NCI-H446 (cell line): Measurements from ENCODE around the gene GTF2I.
"Not testable (repeated sequence)": the region's sequence is repeated elsewhere in the genome, so short reads cannot be mapped to it uniquely, and the experiment has no call there.

Experiments used
- DNase-seq, 2 experiments: peaks; one replicate each; lab custom pipeline; 2025; lab: John Stamatoyannopoulos, UW

The GTF2I gene

GRCh38 chr7:74775111-74775510 is 117.6 kb downstream of the GTF2I start:
- DNase-seq = not testable (repeated sequence)

DNA sequence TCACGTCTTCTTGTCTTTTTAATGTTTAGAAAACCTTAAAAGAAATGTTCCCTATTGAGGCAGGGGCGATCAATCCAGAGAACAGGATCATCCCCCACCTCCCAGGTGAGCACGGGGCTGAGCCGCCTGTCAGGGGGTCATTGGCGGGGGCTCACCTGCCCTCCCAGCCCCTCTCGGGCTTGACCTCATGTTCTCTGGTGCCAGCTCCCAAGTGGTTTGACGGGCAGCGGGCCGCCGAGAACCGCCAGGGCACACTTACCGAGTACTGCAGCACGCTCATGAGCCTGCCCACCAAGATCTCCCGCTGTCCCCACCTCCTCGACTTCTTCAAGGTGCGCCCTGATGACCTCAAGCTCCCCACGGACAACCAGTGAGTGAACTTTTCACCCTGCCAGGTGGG is 121.5 kb downstream of the GTF2I start:
- not testable (repeated sequence) for DNase-seq

GRCh38 chr7:74781746-74782145 is 124.2 kb downstream of the GTF2I start:
- DNase-seq = not testable (repeated sequence)

DNA sequence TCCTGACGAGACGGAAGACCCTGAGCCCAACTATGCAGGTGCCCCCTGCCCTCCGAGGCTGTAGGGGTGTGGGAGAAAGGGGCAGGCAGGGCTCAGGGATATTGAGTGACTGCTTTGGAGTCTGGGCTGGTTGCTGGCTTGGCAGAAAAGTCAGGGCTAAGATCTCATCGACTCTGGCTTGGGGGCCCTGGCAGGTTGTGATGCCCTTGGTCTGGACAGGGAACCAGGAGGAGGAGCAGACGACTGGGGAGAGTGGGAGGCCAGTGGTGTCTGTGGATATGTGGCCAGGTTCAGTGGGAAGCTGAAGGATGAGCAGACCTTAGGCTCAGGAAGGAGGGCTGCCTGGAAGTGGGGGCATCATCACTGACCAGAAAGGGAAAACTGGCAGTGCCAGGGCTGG is 126.1 kb downstream of the GTF2I start:
- DNase-seq = not testable (repeated sequence)

DNA sequence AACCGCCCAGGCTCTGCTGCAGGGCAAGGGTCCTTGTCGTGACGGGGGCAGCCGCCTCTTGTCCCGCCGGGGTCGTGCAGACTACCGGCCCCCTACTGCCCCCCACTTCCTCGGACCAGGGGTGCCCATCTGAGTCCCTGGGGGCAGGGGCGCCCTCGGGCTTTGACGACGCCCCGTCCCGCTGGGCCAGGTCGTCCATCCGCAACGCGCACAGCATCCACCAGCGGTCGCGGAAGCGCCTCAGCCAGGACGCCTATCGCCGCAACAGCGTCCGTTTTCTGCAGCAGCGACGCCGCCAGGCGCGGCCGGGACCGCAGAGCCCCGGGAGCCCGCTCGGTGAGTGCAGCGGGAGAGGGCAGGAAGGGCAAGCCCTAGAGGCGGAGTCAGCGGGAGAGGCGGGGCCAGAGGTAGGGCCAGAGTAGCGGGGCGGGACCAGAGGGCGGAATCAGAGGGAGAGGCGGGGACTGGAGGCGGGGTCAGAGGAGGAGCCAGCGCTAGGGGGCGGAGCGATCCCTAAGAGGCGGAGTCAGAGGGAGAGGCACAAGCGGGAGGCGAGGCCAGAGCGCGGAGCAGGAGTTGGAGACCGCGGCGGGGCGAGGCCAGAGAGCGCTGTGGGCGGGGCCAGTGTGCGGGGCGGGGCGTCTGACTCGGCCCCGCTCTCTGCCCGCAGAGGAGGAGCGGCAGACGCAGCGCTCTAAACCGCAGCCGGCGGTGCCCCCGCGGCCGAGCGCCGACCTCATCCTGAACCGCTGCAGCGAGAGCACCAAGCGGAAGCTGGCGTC is 131.0 kb downstream of the GTF2I start:
- DNase-seq = peak; percentile 14 to 64

DNA sequence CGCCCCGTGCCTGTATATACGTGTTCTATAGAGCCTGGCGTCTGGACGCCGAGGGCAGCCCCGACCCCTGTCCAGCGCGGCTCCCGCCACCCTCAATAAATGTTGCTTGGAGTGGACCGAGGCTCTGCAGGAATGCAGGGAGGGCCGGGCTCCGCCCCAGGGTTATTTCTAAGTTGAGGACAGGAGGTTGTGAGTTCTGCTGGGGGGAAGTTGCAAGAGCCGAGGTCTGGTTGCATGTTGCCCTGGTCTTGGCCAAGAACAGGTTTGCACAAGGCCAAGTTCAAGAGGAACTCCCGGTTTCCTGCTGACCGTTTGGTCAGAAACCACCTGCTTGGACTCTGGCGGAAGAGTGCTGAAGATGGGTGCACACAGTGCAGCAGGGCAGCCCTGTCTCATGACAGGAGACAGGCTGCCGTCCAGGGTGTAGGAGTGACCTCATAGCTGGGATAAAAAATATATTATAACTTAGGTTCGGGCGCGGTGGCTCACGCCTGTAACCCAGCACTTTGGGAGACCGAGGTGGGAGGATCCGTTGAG is 131.8 kb downstream of the GTF2I start:
- DNase-seq = not testable (repeated sequence)

- DNase-seq = not testable (repeated sequence)
These were observed 140.5 kb downstream of the GTF2I start for GRCh38 chr7:74797848-74798622.

GRCh38 chr7:74798644-74799043 is 141.1 kb downstream of the GTF2I start:
- DNase-seq = not testable (repeated sequence)
